Measurements from ENCODE around the gene MC1R.

MC1R gene

DNA sequence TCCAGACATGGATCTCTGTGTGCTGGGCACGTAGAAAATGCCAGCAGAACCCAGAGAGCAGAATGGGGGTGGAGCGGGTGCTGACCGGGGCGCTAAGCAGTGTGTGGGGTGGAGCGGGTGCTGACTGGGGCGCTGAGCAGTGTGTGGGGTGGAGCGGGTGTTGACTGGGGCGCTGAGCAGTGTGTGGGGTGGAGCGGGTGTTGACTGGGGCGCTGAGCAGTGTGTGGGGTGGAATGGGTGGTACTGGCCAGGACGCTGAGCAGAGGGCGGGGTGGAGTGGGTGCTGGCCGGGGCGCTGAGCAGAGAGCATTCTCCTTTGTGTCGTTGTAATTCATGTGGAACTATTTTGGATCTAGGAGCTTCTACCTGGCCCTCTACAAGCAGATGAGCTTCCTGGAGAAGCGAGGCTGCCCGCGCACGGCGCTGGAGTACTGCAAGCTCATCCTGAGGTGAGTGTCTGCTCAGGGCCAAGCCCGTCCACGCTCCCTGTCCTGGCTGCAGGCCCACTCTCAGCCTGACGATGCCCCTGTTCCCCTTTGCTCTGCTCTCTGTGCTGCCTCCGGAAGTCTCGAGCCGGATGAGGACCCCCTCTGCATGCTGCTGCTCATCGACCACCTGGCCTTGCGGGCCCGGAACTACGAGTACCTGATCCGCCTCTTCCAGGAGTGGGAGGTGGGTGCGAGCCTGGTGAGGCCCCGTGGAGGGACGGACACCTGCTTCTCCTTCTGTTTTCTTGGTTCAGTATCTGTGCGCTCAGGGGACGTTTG is 20.3 kb upstream of the MC1R start:
- H3K4me2 ChIP-seq (ENCODE audit: insufficient read depth, low read length), result no peak overlapping the region
- H2AFZ ChIP-seq (ENCODE audit: low read depth, low read length), result no peak overlapping the region
- no peak for DNase-seq
- peaks cover 79% of the 10 kb centered on the region for H3K36me3 ChIP-seq (ENCODE audit: insufficient read depth, low read length)
- H3K4me1 ChIP-seq (ENCODE audit: insufficient read depth, low read length), result no peaks in the 10 kb centered on the region
- H3K9ac ChIP-seq (ENCODE audit: low read depth, low read length), result no peak overlapping the region
- no peak overlapping the region for H3K27ac ChIP-seq (ENCODE audit: low read length)
- H4K20me1 ChIP-seq (ENCODE audit: insufficient read depth, low read length), result peaks cover 37% of the 10 kb centered on the region
- ATAC-seq (ENCODE audit: insufficient read depth, low read depth), result peak; percentile 20; the same call in 1 of the 3 replicates
- H3K27me3 ChIP-seq (ENCODE audit: insufficient read depth, low read length, poor library complexity), result no peaks in the 10 kb centered on the region
- no peaks in the 10 kb centered on the region for H3K79me2 ChIP-seq (ENCODE audit: insufficient read depth, low read length)
- TF ChIP-seq CTCF (IDR thresholded peaks at IDR 0.05; ENCODE audit: borderline replicate concordance, extremely low read depth, low read length, poor library complexity, severe bottlenecking), result no peak
- no peak for TF ChIP-seq EZH2 (IDR thresholded peaks at IDR 0.05; ENCODE audit: borderline replicate concordance, low read depth, low read length, severe bottlenecking)
- no peaks in the 10 kb centered on the region for H3K9me3 ChIP-seq (ENCODE audit: insufficient read depth, low read length, severe bottlenecking)
- no peak overlapping the region for H3K4me3 ChIP-seq (ENCODE audit: low read depth in 1 of 2, low read length in 2 of 2)

DNA sequence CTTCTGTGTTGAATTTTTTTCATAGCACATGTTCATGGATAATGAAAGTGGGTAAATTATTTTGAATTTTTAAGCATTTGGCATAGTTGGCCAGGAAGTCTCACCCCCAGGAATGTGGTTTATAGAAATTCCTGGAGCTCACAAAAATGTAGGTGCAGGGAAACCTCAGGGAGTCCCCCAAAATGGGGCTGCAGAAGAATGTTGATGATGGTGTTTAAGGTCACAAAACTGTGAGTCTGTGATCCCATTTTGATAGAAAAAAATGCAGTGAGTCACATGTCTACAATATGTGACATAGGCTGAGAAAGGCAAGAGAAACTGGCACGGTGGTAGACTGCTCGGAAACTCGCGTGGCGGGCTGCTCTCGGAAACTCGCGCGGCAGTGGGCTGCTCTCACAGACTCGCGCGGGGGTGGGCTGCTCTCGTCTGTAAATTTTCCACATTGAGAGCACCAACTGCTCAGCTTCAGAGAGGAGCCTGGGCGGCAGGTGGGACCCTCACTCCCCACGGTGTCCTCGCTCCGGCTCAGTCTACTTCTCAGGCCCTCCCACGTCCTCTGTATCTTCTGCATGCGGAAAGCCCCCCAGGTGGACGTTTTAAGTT is 18.7 kb upstream of the MC1R start:
- Histone ChIP-seq H3K9ac (ENCODE audit: low read depth, low read length) (no peak overlapping the region), H3K79me2 (ENCODE audit: insufficient read depth, low read length) (no peaks in the 10 kb centered on the region), H3K4me3 (ENCODE audit: low read depth in 1 of 2, low read length in 2 of 2) (no peak overlapping the region), H3K4me1 (ENCODE audit: insufficient read depth, low read length) (no peaks in the 10 kb centered on the region), H3K27me3 (ENCODE audit: insufficient read depth, low read length, poor library complexity) (no peaks in the 10 kb centered on the region), H4K20me1 (ENCODE audit: insufficient read depth, low read length) (peaks cover 30% of the 10 kb centered on the region), H3K4me2 (ENCODE audit: insufficient read depth, low read length) (no peak overlapping the region), H3K9me3 (ENCODE audit: insufficient read depth, low read length, severe bottlenecking) (no peaks in the 10 kb centered on the region), H2AFZ (ENCODE audit: low read depth, low read length) (no peak overlapping the region), H3K27ac (ENCODE audit: low read length) (no peak overlapping the region), H3K36me3 (ENCODE audit: insufficient read depth, low read length) (peaks cover 78% of the 10 kb centered on the region)
- ATAC-seq (ENCODE audit: insufficient read depth, low read depth) (no peak), DNase-seq (no peak)
- no peak for TF ChIP-seq CTCF (IDR thresholded peaks at IDR 0.05; ENCODE audit: borderline replicate concordance, extremely low read depth, low read length, poor library complexity, severe bottlenecking)
- no peak for TF ChIP-seq EZH2 (IDR thresholded peaks at IDR 0.05; ENCODE audit: borderline replicate concordance, low read depth, low read length, severe bottlenecking)

DNA sequence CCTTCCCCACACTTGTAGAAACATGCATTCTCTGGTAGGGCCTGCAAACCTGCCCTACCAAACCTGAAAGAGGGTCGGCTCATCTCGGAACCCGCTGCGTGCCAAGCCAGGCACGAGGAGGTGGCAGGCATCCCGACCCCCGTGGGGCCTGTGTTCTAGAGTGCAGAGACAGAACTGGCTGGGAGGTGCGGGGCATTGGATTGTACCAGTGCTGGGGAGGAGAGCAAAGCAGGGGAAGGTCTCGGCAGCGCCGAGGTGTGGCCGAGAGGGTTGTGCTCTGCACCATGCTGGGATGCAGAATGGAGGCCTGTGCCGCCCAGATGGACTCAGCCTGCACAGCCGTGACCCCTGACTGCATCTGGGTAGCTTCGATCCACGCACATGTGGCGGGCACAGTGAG is 17.8 kb upstream of the MC1R start:
- no peak for DNase-seq
- no peak for ATAC-seq (ENCODE audit: insufficient read depth, low read depth)
- H3K4me3 ChIP-seq (ENCODE audit: low read depth in 1 of 2, low read length in 2 of 2), result no peak overlapping the region
- no peaks in the 10 kb centered on the region for H3K4me1 ChIP-seq (ENCODE audit: insufficient read depth, low read length)
- H3K9me3 ChIP-seq (ENCODE audit: insufficient read depth, low read length, severe bottlenecking), result no peaks in the 10 kb centered on the region
- H3K4me2 ChIP-seq (ENCODE audit: insufficient read depth, low read length), result no peak overlapping the region
- no peaks in the 10 kb centered on the region for H3K27me3 ChIP-seq (ENCODE audit: insufficient read depth, low read length, poor library complexity)
- H3K9ac ChIP-seq (ENCODE audit: low read depth, low read length), result no peak overlapping the region
- peaks cover 79% of the 10 kb centered on the region for H3K36me3 ChIP-seq (ENCODE audit: insufficient read depth, low read length)
- H3K79me2 ChIP-seq (ENCODE audit: insufficient read depth, low read length), result no peaks in the 10 kb centered on the region
- TF ChIP-seq CTCF (IDR thresholded peaks at IDR 0.05; ENCODE audit: borderline replicate concordance, extremely low read depth, low read length, poor library complexity, severe bottlenecking), result no peak
- no peak for TF ChIP-seq EZH2 (IDR thresholded peaks at IDR 0.05; ENCODE audit: borderline replicate concordance, low read depth, low read length, severe bottlenecking)
- H4K20me1 ChIP-seq (ENCODE audit: insufficient read depth, low read length), result peaks cover 25% of the 10 kb centered on the region
- no peak overlapping the region for H3K27ac ChIP-seq (ENCODE audit: low read length)
- no peak overlapping the region for H2AFZ ChIP-seq (ENCODE audit: low read depth, low read length)

All from DND-41 (cell line).